Measurements from ENCODE around the gene NUP107.

DNA sequence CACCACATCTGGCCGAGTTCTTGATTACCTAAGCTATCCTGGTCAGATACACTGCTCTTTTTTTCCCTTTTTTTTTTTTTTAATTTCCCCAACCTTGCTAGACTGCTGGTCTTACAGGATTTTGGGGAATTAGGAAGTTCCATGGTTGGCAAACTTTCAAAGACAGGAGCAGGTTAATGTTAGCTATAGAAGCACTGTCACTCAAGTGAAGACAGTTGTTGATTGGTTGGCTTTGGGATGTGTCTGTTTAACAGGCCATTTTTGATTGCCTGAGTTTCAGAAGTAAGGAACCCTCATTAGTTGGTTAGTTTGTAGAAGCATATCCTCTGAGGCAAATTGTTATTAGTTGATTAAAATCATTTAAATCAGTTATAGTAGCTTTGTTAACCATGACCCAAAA lies 39.3 kb upstream of the NUP107 start:
- TF ChIP-seq POLR2A (IDR thresholded peaks at IDR 0.05), result no peak
- TF ChIP-seq, protein P1, sequence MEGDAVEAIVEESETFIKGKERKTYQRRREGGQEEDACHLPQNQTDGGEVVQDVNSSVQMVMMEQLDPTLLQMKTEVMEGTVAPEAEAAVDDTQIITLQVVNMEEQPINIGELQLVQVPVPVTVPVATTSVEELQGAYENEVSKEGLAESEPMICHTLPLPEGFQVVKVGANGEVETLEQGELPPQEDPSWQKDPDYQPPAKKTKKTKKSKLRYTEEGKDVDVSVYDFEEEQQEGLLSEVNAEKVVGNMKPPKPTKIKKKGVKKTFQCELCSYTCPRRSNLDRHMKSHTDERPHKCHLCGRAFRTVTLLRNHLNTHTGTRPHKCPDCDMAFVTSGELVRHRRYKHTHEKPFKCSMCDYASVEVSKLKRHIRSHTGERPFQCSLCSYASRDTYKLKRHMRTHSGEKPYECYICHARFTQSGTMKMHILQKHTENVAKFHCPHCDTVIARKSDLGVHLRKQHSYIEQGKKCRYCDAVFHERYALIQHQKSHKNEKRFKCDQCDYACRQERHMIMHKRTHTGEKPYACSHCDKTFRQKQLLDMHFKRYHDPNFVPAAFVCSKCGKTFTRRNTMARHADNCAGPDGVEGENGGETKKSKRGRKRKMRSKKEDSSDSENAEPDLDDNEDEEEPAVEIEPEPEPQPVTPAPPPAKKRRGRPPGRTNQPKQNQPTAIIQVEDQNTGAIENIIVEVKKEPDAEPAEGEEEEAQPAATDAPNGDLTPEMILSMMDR (IDR thresholded peaks at IDR 0.05), result no peak

All from right lobe of liver (tissue), 4 donors.